Neural progenitor cell (in vitro differentiated cells): ENCODE data around the gene BEGAIN. TPM values are rescaled to one million over a fixed set of nuclear protein-coding genes. Genes with fewer than 3 reads are reported as not detected.

Experiments used
- DNase-seq: peaks from one replicate; pipeline ENCODE4 v3.0.0-alpha.2; 2016; ENCODE audit warnings: low spot score
- H2AFZ ChIP-seq: fragments of 200-600 bp; sonication (generic); replicated peaks from 2 replicates; pipeline ENCODE4 v1.6.1; 2016; ENCODE audit warnings: antibody characterized with exemption
- H3F3A ChIP-seq: fragments of 200-600 bp; sonication (generic); 2 replicates; pipeline ENCODE4 v1.6.1; 2016; ENCODE audit warnings: antibody characterized with exemption, low read depth
- H3K27ac ChIP-seq: fragments of 200-600 bp; sonication (generic); 2 replicates; pipeline ENCODE4 v1.5.1; 2016; ENCODE audit warnings: mild to moderate bottlenecking
- H3K27me3 ChIP-seq: fragments of 200-600 bp; sonication (generic); 2 replicates; pipeline ENCODE4 v1.6.1; 2016; ENCODE audit warnings: mild to moderate bottlenecking, moderate library complexity
- H3K36me3 ChIP-seq: fragments of 200-600 bp; sonication (generic); 2 replicates; pipeline ENCODE4 v1.5.1; 2016
- H3K4me1 ChIP-seq: fragments of 200-600 bp; sonication (generic); 2 replicates; pipeline ENCODE4 v1.6.1; 2016; ENCODE audit warnings: mixed run types
- H3K4me2 ChIP-seq: fragments of 200-600 bp; sonication (generic); 2 replicates; pipeline ENCODE4 v1.6.1; 2016
- H3K4me3 ChIP-seq: fragments of 200-600 bp; sonication (generic); 2 replicates; pipeline ENCODE4 v1.5.1; 2016
- H3K79me2 ChIP-seq: fragments of 200-600 bp; sonication (generic); 2 replicates; pipeline ENCODE4 v1.6.1; 2016; ENCODE audit warnings: low read depth
- H3K9ac ChIP-seq: fragments of 200-600 bp; sonication (generic); 2 replicates; pipeline ENCODE4 v1.6.1; 2016
- H3K9me3 ChIP-seq: fragments of 200-600 bp; sonication (generic); 2 replicates; pipeline ENCODE4 v1.5.1; 2016; ENCODE audit warnings: low read depth
- H4K20me1 ChIP-seq: fragments of 200-600 bp; sonication (generic); 2 replicates; pipeline ENCODE4 v1.6.1; 2016; ENCODE audit warnings: low read depth
- H3K27ac Mint-ChIP-seq: 3 replicates; pipeline ENCODE4 v1.8.0; 2021; ENCODE audit warnings: mixed read lengths
- H3K27me3 Mint-ChIP-seq: 2 replicates; pipeline ENCODE4 v1.8.0; 2022; ENCODE audit warnings: low read depth, mild to moderate bottlenecking, inconsistent platforms, moderate library complexity, mixed read lengths; ENCODE audit not compliant: insufficient read depth
- H3K36me3 Mint-ChIP-seq: 3 replicates; pipeline ENCODE4 v1.8.0; 2021; ENCODE audit warnings: mixed read lengths
- H3K4me1 Mint-ChIP-seq: 3 replicates; pipeline ENCODE4 v1.8.0; 2021; ENCODE audit warnings: mixed read lengths
- H3K4me3 Mint-ChIP-seq: 3 replicates; pipeline ENCODE4 v1.8.0; 2021; ENCODE audit warnings: mild to moderate bottlenecking, moderate library complexity, mixed read lengths
- H3K9me3 Mint-ChIP-seq: 3 replicates; pipeline ENCODE4 v1.8.0; 2020; ENCODE audit warnings: mixed read lengths
- CTCF ChIP-seq: fragments of 200-600 bp; sonication (generic); IDR thresholded peaks from 2 replicates; pipeline ENCODE4 v1.5.1; 2017; ENCODE audit warnings: antibody characterized with exemption, mild to moderate bottlenecking
- EZH2 ChIP-seq: fragments of 200-600 bp; sonication (generic); IDR thresholded peaks from 2 replicates; pipeline ENCODE4 v1.6.1; 2017; ENCODE audit warnings: antibody characterized with exemption, mild to moderate bottlenecking, moderate library complexity
- EZH2phosphoT487 ChIP-seq: fragments of 200-600 bp; sonication (generic); IDR thresholded peaks from 2 replicates; pipeline ENCODE4 v1.6.1; 2017; ENCODE audit warnings: antibody characterized with exemption
- total RNA-seq: library from RNA; depleted of rRNA; stranded (reverse); fragments of >200 nt; gene quantifications from 2 replicates; pipeline ENCODE4 v1.2.3, GENCODE V29; 2015; ENCODE audit warnings: low replicate concordance

BEGAIN gene
- total RNA-seq, 1 donor from 2014 or later, result 4.0 TPM

- no peak for DNase-seq
- no peaks in the 10 kb centered on the region for H3K27me3 ChIP-seq
- no peaks in the 10 kb centered on the region for H3K9me3 Mint-ChIP-seq
- peaks cover 12% of the 10 kb centered on the region for H3K4me1 Mint-ChIP-seq
- no peaks in the 10 kb centered on the region for H3K36me3 Mint-ChIP-seq
- no peak overlapping the region for H3K4me3 Mint-ChIP-seq
- H3K27me3 Mint-ChIP-seq, result peaks cover 7% of the 10 kb centered on the region
- peaks cover 21% of the 10 kb centered on the region for H3K4me1 ChIP-seq
- H3K79me2 ChIP-seq, result no peaks in the 10 kb centered on the region
- no peaks in the 10 kb centered on the region for H3K36me3 ChIP-seq
- H3K4me2 ChIP-seq, result no peak overlapping the region
- H3K27ac Mint-ChIP-seq, result peak overlapping the region; percentile 30
- no peak for TF ChIP-seq EZH2phosphoT487
- TF ChIP-seq EZH2, result no peak
- TF ChIP-seq CTCF, result no peak
- no peaks in the 10 kb centered on the region for H3F3A ChIP-seq
- H3K9me3 ChIP-seq, result no peaks in the 10 kb centered on the region
- no peak overlapping the region for H3K9ac ChIP-seq
- no peak overlapping the region for H2AFZ ChIP-seq
- H3K4me3 ChIP-seq, result no peak overlapping the region
- peaks cover 2% of the 10 kb centered on the region for H4K20me1 ChIP-seq
- H3K27ac ChIP-seq, result no peak overlapping the region
Observed at GRCh38 chr14:100557658-100558057, 29.6 kb downstream of the BEGAIN start.

- Histone ChIP-seq H3K4me3 (no peak overlapping the region), H3K27me3 (no peaks in the 10 kb centered on the region), H3K27ac (no peak overlapping the region), H2AFZ (no peak overlapping the region), H4K20me1 (peaks cover 2% of the 10 kb centered on the region), H3K4me1 (peaks cover 21% of the 10 kb centered on the region), H3K4me2 (no peak overlapping the region), H3K36me3 (no peaks in the 10 kb centered on the region), H3F3A (no peaks in the 10 kb centered on the region), H3K9ac (no peak overlapping the region), H3K9me3 (no peaks in the 10 kb centered on the region), H3K79me2 (no peaks in the 10 kb centered on the region)
- no peak overlapping the region for H3K27ac Mint-ChIP-seq
- no peak for DNase-seq
- peaks cover 7% of the 10 kb centered on the region for H3K27me3 Mint-ChIP-seq
- H3K36me3 Mint-ChIP-seq, result no peaks in the 10 kb centered on the region
- H3K4me1 Mint-ChIP-seq, result peaks cover 12% of the 10 kb centered on the region
- H3K4me3 Mint-ChIP-seq, result no peak overlapping the region
- no peak for TF ChIP-seq EZH2phosphoT487
- no peak for TF ChIP-seq EZH2
- TF ChIP-seq CTCF, result no peak
- no peaks in the 10 kb centered on the region for H3K9me3 Mint-ChIP-seq
Observed at GRCh38 chr14:100556936-100557505, 30.2 kb downstream of the BEGAIN start.

- Mint-ChIP-seq H3K36me3 (no peaks in the 10 kb centered on the region), H3K27me3 (peaks cover 7% of the 10 kb centered on the region)
Observed at GRCh38 chr14:100556140-100556475, 31.1 kb downstream of the BEGAIN start.

More at GRCh38 chr14:100556140-100556475, 31.1 kb downstream of the BEGAIN start:
- DNase-seq, result no peak
- H4K20me1 ChIP-seq, result peaks cover 2% of the 10 kb centered on the region
- no peak overlapping the region for H2AFZ ChIP-seq
- Mint-ChIP-seq H3K27ac (no peak overlapping the region), H3K4me3 (no peak overlapping the region), H3K9me3 (no peaks in the 10 kb centered on the region), H3K4me1 (peaks cover 16% of the 10 kb centered on the region)
- H3K9ac ChIP-seq, result no peak overlapping the region
- TF ChIP-seq EZH2 (no peak), CTCF (no peak), EZH2phosphoT487 (no peak)
- H3K4me2 ChIP-seq, result no peak overlapping the region
- no peaks in the 10 kb centered on the region for H3K79me2 ChIP-seq
- no peak overlapping the region for H3K27ac ChIP-seq
- no peaks in the 10 kb centered on the region for H3F3A ChIP-seq
- no peaks in the 10 kb centered on the region for H3K9me3 ChIP-seq
- no peaks in the 10 kb centered on the region for H3K36me3 ChIP-seq
- H3K4me1 ChIP-seq, result peaks cover 21% of the 10 kb centered on the region
- no peaks in the 10 kb centered on the region for H3K27me3 ChIP-seq
- H3K4me3 ChIP-seq, result no peak overlapping the region
